RPMI7951 (cell line): Measurements from ENCODE around the gene CD14. TPM values are rescaled to one million over a fixed set of nuclear protein-coding genes. Genes with fewer than 3 reads are reported as not detected.
"Not testable (repeated sequence)": the region's sequence is repeated elsewhere in the genome, so short reads cannot be mapped to it uniquely, and the experiment has no call there.

Experiments
- DNase-seq: peaks from one replicate; pipeline ENCODE4 v3.0.0-alpha.2; 2012; ENCODE audit warnings: low read depth
- total RNA-seq: library from RNA; depleted of rRNA; stranded (reverse); fragments of >200 nt; shearing (Covaris generic); gene quantifications from 2 replicates; pipeline ENCODE4 v1.2.3, GENCODE V29; 2014; rRNA removed

Gene CD14
- total RNA-seq, 1 experiment from 2014 or later: 0.96 TPM

GRCh38 chr5:140596321-140596741, 36.6 kb downstream of the CD14 start:
- DNase-seq: no peak

GRCh38 chr5:140595538-140596300, 37.3 kb downstream of the CD14 start:
- no peak for DNase-seq

GRCh38 chr5:140594169-140594568, 38.8 kb downstream of the CD14 start:
- DNase-seq: no peak

GRCh38 chr5:140593070-140593469, 39.9 kb downstream of the CD14 start:
- not testable (repeated sequence) for DNase-seq

GRCh38 chr5:140591747-140592372, 41.1 kb downstream of the CD14 start:
- DNase-seq: peak; percentile 35

- no peak for DNase-seq
These were observed 42.1 kb downstream of the CD14 start for GRCh38 chr5:140590861-140591260.

GRCh38 chr5:140588311-140589070, 44.5 kb downstream of the CD14 start:
- peak; percentile 47 for DNase-seq

- DNase-seq: no peak
These were observed 45.5 kb downstream of the CD14 start for GRCh38 chr5:140587495-140587894.

Other genes starting within 250 kb of the CD14 start
- gene ANKHD1, start 231.3 kb downstream of the CD14 start, total RNA-seq: 31.4 and 35.2 TPM in 2 replicates
- gene EIF4EBP3, start 85.5 kb downstream of the CD14 start, total RNA-seq: not detected in 2 replicates
- gene SRA1, start 75.7 kb downstream of the CD14 start, total RNA-seq: 47.7 and 57.1 TPM in 2 replicates
- gene APBB3, start 68.6 kb downstream of the CD14 start, total RNA-seq: 2.3 and 5.0 TPM in 2 replicates
- 20.8 and 23.7 TPM in 2 replicates for gene SLC35A4, start 68.3 kb downstream of the CD14 start, total RNA-seq
- gene TMCO6, start 6.3 kb upstream of the CD14 start, total RNA-seq: 6.8 and 9.2 TPM in 2 replicates
- 106 and 116 TPM in 2 replicates for gene NDUFA2, start 14.5 kb upstream of the CD14 start, total RNA-seq
- gene IK, start 14.7 kb upstream of the CD14 start, total RNA-seq: 93.8 and 130 TPM in 2 replicates
- 11.2 and 15.4 TPM in 2 replicates for gene WDR55, start 31.7 kb upstream of the CD14 start, total RNA-seq
- gene DND1, start 40.4 kb upstream of the CD14 start, total RNA-seq: 0.10 and 0.12 TPM in 2 replicates
- 52.0 and 62.3 TPM in 2 replicates for gene HARS1, start 58.2 kb upstream of the CD14 start, total RNA-seq
- gene HARS2, start 58.3 kb upstream of the CD14 start, total RNA-seq: 22.6 and 25.5 TPM in 2 replicates
- 44.6 and 45.5 TPM in 2 replicates for gene ZMAT2, start 67.3 kb upstream of the CD14 start, total RNA-seq
- gene PCDHA1, start 153.0 kb upstream of the CD14 start, total RNA-seq: under 0.01 TPM in 1 of 2 replicates, not detected in the other
- not detected in 2 replicates for gene PCDHA2, start 161.7 kb upstream of the CD14 start, total RNA-seq
- gene PCDHA3, start 167.9 kb upstream of the CD14 start, total RNA-seq: not detected in 2 replicates
- under 0.01 and 0.12 TPM in 2 replicates for gene PCDHA4, start 173.9 kb upstream of the CD14 start, total RNA-seq
- gene PCDHA5, start 188.4 kb upstream of the CD14 start, total RNA-seq: 0.12 TPM in 1 of 2 replicates, not detected in the other
- gene PCDHA6, start 194.8 kb upstream of the CD14 start, total RNA-seq: 0.10 and 0.12 TPM in 2 replicates
- 0.88 and 1.1 TPM in 2 replicates for gene PCDHA7, start 201.1 kb upstream of the CD14 start, total RNA-seq
- gene PCDHA8, start 208.0 kb upstream of the CD14 start, total RNA-seq: 0.10 and 0.12 TPM in 2 replicates
- gene PCDHA9, start 215.2 kb upstream of the CD14 start, total RNA-seq: not detected in 2 replicates
- not detected in 2 replicates for gene PCDHA10, start 222.7 kb upstream of the CD14 start, total RNA-seq
- not detected in 2 replicates for gene PCDHA11, start 235.8 kb upstream of the CD14 start, total RNA-seq
- not detected in 2 replicates for gene PCDHA12, start 242.1 kb upstream of the CD14 start, total RNA-seq
- not detected in 2 replicates for gene PCDHA13, start 248.9 kb upstream of the CD14 start, total RNA-seq